K562 (cell line): ENCODE results near the gene BOC. TPM values are rescaled to one million over a fixed set of nuclear protein-coding genes. Genes with fewer than 3 reads are reported as not detected.
A peak's percentile ranks its signal among the peaks of the same experiment; 100 is the strongest.

Source experiments
- BHLHE40 ChIP-seq: IDR thresholded peaks from 2 replicates; pipeline ENCODE4 v1.6.1; 2011; ENCODE audit warnings: low read length, improper control_type of control experiment
- E2F4 ChIP-seq: sonication (generic); formaldehyde crosslinking; IDR thresholded peaks from 2 replicates; pipeline ENCODE4 v1.8.0; 2022; ENCODE audit warnings: mild to moderate bottlenecking, low read depth, missing genetic modification reagents
- L3MBTL2 ChIP-seq: fragments of 450-650 bp; IDR thresholded peaks from 2 replicates; pipeline ENCODE4 v1.6.1; 2016; ENCODE audit warnings: mild to moderate bottlenecking, moderate library complexity
- MAFF ChIP-seq: IDR thresholded peaks from 2 replicates; pipeline ENCODE4 v1.6.1; 2012; ENCODE audit warnings: low read length, improper control_type of control experiment
- NFE2L1 ChIP-seq: fragments of 450-650 bp; IDR thresholded peaks from 2 replicates; pipeline ENCODE4 v1.6.1; 2016; ENCODE audit warnings: missing genetic modification characterization, low read depth, mild to moderate bottlenecking, missing compliant biosample characterization, moderate library complexity, borderline replicate concordance
- POLR2B ChIP-seq: fragments of 450-650 bp; IDR thresholded peaks from 2 replicates; pipeline ENCODE4 v1.6.1; 2018; ENCODE audit warnings: low read depth; ENCODE audit not compliant: partially characterized antibody
- PTBP1 ChIP-seq: fragments of 200-400 bp; formaldehyde crosslinking; IDR thresholded peaks from 2 replicates; pipeline ENCODE4 v1.6.1; 2017; ENCODE audit warnings: low read depth, low read length
- RBM14 ChIP-seq: fragments of 200-400 bp; formaldehyde crosslinking; IDR thresholded peaks from 2 replicates; pipeline ENCODE4 v1.6.1; 2018; ENCODE audit warnings: low read depth, mild to moderate bottlenecking, low read length, moderate library complexity, borderline replicate concordance; ENCODE audit not compliant: insufficient read depth
- SLC30A9 ChIP-seq: fragments of 250-450 bp; sonication (Bioruptor Pico); IDR thresholded peaks from 2 replicates; pipeline ENCODE4 v1.8.0; 2022; ENCODE audit warnings: mild to moderate bottlenecking, moderate library complexity
- STAT5B ChIP-seq: fragments of 250-450 bp; sonication (Bioruptor Pico); IDR thresholded peaks from 2 replicates; pipeline ENCODE4 v1.8.0; 2021; ENCODE audit warnings: mild to moderate bottlenecking, inconsistent platforms
- ZBTB26 ChIP-seq: fragments of 450-650 bp; formaldehyde crosslinking; IDR thresholded peaks from 2 replicates; pipeline ENCODE4 v1.4.0; 2022; ENCODE audit warnings: missing genetic modification characterization
- ZNF184 ChIP-seq: sonication (generic); formaldehyde crosslinking; IDR thresholded peaks from 2 replicates; pipeline ENCODE4 v1.5.0; 2020; ENCODE audit warnings: missing genetic modification reagents
- ZNF407 ChIP-seq: fragments of 450-650 bp; IDR thresholded peaks from 2 replicates; pipeline ENCODE4 v1.6.1; 2016; ENCODE audit warnings: low read depth
- polyA plus RNA-seq, 8 experiments: library from polyadenylated mRNA; depleted of rRNA in 4 of 8; stranded (reverse) in 5 of 8; unstranded in 3 of 8; fragments of >200 nt; fragmentation: Nextera tagmentation in 2 of 8; fragmentation: Illumina TruSeq in 1 of 8; extraction: Ambion mirVana in 2 of 8; extraction: Trizol in 1 of 8; gene quantifications; 2 replicates each; pipeline versions ENCODE4 v1.2.1 to v1.2.3, GENCODE V29; 2011 to 2014; ENCODE audit warnings: inconsistent platforms in 1 of 8, missing spikeins in 1 of 8
- total RNA-seq, 7 experiments: library from RNA; depleted of rRNA in 6 of 7; stranded (reverse); fragments of >200 nt in 6 of 7; fragmentation: Illumina TruSeq in 2 of 7; extraction: Trizol in 2 of 7; gene quantifications; 2 replicates each; pipeline versions ENCODE4 v1.2.1 to v1.2.3, GENCODE V29; 2011 to 2021; ENCODE audit warnings: low replicate concordance in 1 of 7
- TF ChIP-seq, protein P1 (sequence below): fragments of 250-450 bp; sonication (Bioruptor Pico); IDR thresholded peaks from 2 replicates; pipeline ENCODE4 v1.8.0; 2022; ENCODE audit warnings: inconsistent platforms, mild to moderate bottlenecking, moderate library complexity, borderline replicate concordance

The BOC gene
- total and polyA plus RNA-seq, 9 of the 15 experiments (the other 6 are each of a cell fraction or from before 2014, with no cell fraction given): not detected

DNA sequence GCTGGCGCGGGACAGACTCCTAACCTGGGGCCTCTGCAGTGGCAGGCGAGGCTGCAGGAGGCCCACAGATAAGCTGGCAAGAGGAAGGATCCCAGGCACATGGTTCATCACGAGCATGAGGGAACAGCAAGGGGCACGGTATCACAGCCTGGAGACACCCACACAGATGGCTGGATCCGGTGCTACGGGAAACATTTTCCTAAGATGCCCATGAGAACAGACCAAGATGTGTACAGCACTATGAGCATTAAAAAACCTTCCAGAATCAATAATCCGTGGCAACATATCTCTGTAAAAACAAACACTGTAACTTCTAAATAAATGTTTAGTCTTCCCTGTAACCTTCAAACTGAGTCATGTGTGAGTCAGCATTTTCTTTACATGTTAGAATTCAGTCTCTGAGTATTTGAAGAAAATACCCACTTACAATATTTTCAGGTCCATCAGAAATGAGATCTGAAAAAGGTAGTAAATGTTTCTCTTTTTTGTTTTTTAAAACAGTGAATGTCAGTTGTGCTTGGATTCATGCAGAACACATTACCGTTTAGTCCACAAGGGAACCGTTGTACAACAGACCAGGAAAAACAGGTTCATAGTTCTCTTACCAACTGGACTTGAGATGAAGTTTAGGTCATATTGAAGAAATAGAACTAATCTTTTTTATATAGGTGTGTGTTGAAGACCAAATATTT lies 75.9 kb downstream of the BOC start (continued):
- TF ChIP-seq ZNF407 (no peak), SLC30A9 (no peak), PTBP1 (no peak), ZNF184 (CRISPR knock-in tag) (no peak), BHLHE40 (no peak; the same call in 1 of the 2 replicates), E2F4 (CRISPR knock-in tag) (no peak), RBM14 (no peak), NFE2L1 (peak; percentile 84), L3MBTL2 (peak; percentile 63; the same call in 1 of the 2 replicates), MAFF (peak; percentile 90), POLR2B (no peak), STAT5B (CRISPR knock-in tag) (no peak), ZBTB26 (CRISPR knock-in tag) (no peak)
- TF ChIP-seq, protein P1, sequence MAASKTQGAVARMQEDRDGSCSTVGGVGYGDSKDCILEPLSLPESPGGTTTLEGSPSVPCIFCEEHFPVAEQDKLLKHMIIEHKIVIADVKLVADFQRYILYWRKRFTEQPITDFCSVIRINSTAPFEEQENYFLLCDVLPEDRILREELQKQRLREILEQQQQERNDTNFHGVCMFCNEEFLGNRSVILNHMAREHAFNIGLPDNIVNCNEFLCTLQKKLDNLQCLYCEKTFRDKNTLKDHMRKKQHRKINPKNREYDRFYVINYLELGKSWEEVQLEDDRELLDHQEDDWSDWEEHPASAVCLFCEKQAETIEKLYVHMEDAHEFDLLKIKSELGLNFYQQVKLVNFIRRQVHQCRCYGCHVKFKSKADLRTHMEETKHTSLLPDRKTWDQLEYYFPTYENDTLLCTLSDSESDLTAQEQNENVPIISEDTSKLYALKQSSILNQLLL (CRISPR knock-in tag): no peak
